Measurements from ENCODE around the gene GBP2.
"Not testable (repeated sequence)": the region's sequence is repeated elsewhere in the genome, so short reads cannot be mapped to it uniquely, and the experiment has no call there.

DNA sequence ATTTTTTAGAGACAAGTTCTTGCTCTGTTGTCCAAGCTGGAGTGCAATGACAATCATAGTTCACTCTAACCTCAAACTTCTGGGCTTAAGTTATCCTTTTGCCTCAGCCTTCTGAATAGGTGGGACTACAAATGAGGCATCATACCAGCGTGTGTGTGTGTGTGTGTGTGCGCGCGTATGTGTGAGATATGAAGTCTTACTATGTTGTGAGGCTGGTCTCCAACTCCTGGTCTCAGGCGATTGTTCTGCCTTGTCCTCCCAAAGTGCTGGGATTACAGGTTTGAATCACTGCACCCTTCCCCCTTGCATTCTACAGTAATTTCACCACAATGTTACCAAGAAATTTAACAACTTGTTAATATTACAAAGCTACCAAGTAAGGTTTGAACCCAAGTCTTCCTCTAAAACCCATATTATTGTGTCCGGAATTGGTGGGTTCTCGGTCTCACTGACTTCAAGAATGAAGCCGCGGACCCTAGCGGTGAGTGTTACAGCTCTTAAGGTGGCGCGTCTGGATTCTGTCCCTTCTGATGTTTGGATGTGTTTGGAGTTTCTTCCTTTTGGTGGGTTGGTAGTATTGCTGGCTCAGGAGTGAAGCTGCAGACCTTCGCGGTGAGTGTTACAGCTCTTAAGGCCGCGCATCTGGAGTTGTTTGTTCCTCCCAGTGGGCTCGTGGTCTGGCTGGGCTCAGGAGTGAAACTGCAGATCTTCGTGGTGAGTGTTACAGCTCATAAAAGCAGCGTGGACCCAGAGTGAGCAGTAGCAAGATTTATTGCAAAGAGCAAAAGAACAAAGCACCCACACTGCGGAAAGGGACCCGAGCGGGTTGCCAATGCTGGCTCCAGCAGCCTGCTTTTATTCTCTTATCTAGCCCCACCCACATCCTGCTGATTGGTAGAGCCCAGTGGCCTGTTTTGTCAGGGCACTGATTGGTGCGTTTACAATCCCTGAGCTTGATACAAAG is 970 bp upstream of the GBP2 start:
- TF ChIP-seq CTCF (IDR thresholded peaks at IDR 0.05); POLR2AphosphoS5 (IDR thresholded peaks at IDR 0.05; ENCODE audit: insufficient read depth in 1 of 2, low read depth in 1 of 2): not testable (repeated sequence)

Data from vagina (tissue), 2 donors.